ENCODE results near the gene BAZ2A. TPM values are rescaled to one million over a fixed set of nuclear protein-coding genes. Genes with fewer than 3 reads are reported as not detected.
A peak's percentile ranks its signal among the peaks of the same experiment; 100 is the strongest.

BAZ2A gene
- polyA plus RNA-seq, 2 of the 4 experiments (the other 2 are of a cell fraction): 41.7 to 59.4 TPM

DNA sequence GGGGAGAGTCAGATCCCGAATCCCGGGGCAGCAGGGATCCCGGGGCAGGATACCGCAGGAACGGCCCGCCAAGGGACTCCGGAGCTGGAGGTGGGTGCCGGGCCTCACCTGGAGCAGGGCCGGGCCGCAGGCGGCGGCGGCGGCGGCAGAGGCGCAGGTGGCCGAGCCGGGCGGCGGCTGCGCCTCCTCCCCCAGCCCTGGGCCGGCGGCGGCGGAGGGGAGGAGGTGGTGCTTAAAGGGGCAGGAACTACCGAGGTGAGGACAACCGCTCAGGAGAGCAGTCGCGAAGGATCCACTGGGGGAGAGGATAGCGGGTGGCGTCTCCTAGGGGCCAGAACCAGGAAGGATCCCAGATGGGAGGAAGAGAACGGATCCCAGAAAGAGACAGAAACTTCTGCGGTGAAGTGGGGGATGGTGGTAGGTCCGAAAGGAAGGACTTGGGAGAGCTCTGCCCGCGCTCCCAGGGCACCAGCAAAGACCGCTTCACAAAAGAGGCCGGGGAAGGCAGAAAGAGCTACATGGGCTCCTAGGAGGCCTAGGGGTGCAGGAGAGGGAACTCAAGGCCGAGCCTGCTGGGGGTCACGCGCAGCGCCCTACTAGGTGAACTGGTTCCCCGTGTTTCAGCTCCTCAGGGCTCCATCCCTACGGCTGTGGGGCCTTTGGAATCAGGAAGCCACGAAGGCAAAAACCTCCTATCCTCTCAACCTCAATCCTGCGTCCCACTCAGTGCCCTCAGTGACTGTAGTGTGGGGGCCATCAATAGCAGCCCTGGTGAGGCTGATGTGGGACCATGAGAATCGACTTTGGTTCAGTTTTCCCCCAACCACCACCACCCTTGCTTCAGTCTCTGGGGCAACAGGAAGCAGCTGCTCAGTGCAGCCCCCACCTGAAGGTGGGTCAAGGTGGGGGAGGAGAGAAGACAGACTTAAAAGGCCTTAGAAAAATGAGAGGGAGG is 5.0 kb upstream of the BAZ2A start (continued):
- TF ChIP-seq TFCP2L1 (CRISPR knock-in tag; IDR thresholded peaks at IDR 0.05) (no peak), SMC3 (IDR thresholded peaks at IDR 0.05) (peak; percentile 35; the same call in 1 of the 3 replicates), HOXB13 (CRISPR knock-in tag; IDR thresholded peaks at IDR 0.05; ENCODE audit: low read depth) (no peak), PHF8 (IDR thresholded peaks at IDR 0.05; ENCODE audit: borderline replicate concordance, low read depth) (peak; percentile 37; the same call in 1 of the 2 replicates), ZFP36 (IDR thresholded peaks at IDR 0.05; ENCODE audit: borderline replicate concordance, partially characterized antibody) (no peak), ESRRA (IDR thresholded peaks at IDR 0.05; ENCODE audit: borderline replicate concordance, low read length) (no peak), RAD21 (conservative IDR thresholded peaks at IDR 0.05 in 1 of 2, IDR thresholded peaks at IDR 0.05 in 1 of 2) (peak; percentile 35 to 51; a peak in 4 of 5 replicates), ZNF302 (CRISPR knock-in tag; IDR thresholded peaks at IDR 0.05) (no peak), TP53 (CRISPR knock-in tag; IDR thresholded peaks at IDR 0.05) (no peak)
- TF ChIP-seq, protein P1, sequence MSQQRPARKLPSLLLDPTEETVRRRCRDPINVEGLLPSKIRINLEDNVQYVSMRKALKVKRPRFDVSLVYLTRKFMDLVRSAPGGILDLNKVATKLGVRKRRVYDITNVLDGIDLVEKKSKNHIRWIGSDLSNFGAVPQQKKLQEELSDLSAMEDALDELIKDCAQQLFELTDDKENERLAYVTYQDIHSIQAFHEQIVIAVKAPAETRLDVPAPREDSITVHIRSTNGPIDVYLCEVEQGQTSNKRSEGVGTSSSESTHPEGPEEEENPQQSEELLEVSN (IDR thresholded peaks at IDR 0.05; ENCODE audit: borderline replicate concordance, low read depth): 0 out of 2 replicates have a peak, but pooled peaks have one; percentile 32

DNA sequence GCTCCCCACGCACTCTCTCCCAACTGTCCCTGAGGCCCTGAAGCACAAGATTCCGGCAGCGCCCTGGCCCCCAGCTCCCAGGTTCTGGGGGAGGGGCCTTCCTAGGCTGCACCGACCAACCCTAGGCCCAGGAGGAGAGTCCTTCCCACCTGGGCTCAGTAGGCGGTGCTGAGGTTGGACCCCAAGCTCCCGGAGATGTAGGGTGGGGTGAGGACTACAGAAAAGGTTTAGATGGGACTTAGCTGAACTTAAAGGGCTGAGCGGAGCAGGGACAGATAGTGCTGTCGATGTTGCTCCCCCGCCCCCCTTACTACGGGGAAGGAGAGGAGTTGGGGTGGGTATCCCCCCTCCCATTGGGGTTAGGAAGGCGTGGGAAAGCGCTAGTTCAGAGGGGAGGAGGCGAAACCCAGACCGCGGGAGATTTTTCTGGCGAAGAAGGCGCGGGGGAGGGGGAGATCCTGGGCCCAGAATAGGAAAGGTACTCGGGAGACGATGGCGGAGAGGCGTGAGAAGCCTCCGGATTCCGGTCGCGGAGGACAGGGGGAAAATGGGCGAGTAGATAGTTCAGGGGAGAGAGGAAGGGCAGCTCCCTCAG is 4.2 kb upstream of the BAZ2A start:
- POLR2A ChIA-PET: interaction anchor here (1.2 to 3.9 kb wide), 3 partner anchors 11 to 120 kb away, joined by 3 to 57 read pairs (median 4); partner anchors contain the start of gene PTGES3
- 4% methylated on average over 27 of the region's 27 CpGs for WGBS (ENCODE audit: missing lambda C conversion rate)
- H3K27ac ChIP-seq: peak overlapping the region; percentile 89 to 97
- DNase-seq (ENCODE audit: low read depth in 1 of 2, low spot score in 1 of 2): peak; percentile 59 to 62
- CTCF ChIA-PET: interaction anchor here (0.6 to 4.3 kb wide), 15 partner anchors 11 to 371 kb away, joined by 3 to 74 read pairs (median 8); partner anchors contain the start of gene RBMS2
- TF ChIP-seq KDM5A (IDR thresholded peaks at IDR 0.05): no peak
- TF ChIP-seq MYC (IDR thresholded peaks at IDR 0.05; ENCODE audit: borderline replicate concordance, low read length): no peak
- no peak for TF ChIP-seq BHLHE40 (IDR thresholded peaks at IDR 0.05; ENCODE audit: low read depth, low read length)
- no peak for TF ChIP-seq RFX5 (IDR thresholded peaks at IDR 0.05)
- TF ChIP-seq CHD2 (IDR thresholded peaks at IDR 0.05; ENCODE audit: low read length, partially characterized antibody): no peak
- no peak for TF ChIP-seq ZSCAN20 (CRISPR knock-in tag; IDR thresholded peaks at IDR 0.05)
- TF ChIP-seq CBX2 (IDR thresholded peaks at IDR 0.05; ENCODE audit: borderline replicate concordance, low read depth): no peak
- no peak for TF ChIP-seq HDAC2 (IDR thresholded peaks at IDR 0.05)
- TF ChIP-seq, protein P2, sequence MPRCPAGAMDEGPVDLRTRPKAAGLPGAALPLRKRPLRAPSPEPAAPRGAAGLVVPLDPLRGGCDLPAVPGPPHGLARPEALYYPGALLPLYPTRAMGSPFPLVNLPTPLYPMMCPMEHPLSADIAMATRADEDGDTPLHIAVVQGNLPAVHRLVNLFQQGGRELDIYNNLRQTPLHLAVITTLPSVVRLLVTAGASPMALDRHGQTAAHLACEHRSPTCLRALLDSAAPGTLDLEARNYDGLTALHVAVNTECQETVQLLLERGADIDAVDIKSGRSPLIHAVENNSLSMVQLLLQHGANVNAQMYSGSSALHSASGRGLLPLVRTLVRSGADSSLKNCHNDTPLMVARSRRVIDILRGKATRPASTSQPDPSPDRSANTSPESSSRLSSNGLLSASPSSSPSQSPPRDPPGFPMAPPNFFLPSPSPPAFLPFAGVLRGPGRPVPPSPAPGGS (IDR thresholded peaks at IDR 0.05): no peak
- no peak for TF ChIP-seq PHF8 (IDR thresholded peaks at IDR 0.05; ENCODE audit: borderline replicate concordance, low read depth)
- TF ChIP-seq, protein P3, sequence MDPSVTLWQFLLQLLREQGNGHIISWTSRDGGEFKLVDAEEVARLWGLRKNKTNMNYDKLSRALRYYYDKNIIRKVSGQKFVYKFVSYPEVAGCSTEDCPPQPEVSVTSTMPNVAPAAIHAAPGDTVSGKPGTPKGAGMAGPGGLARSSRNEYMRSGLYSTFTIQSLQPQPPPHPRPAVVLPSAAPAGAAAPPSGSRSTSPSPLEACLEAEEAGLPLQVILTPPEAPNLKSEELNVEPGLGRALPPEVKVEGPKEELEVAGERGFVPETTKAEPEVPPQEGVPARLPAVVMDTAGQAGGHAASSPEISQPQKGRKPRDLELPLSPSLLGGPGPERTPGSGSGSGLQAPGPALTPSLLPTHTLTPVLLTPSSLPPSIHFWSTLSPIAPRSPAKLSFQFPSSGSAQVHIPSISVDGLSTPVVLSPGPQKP (IDR thresholded peaks at IDR 0.05; ENCODE audit: low read depth, low read length): no peak
- TF ChIP-seq, protein P4, sequence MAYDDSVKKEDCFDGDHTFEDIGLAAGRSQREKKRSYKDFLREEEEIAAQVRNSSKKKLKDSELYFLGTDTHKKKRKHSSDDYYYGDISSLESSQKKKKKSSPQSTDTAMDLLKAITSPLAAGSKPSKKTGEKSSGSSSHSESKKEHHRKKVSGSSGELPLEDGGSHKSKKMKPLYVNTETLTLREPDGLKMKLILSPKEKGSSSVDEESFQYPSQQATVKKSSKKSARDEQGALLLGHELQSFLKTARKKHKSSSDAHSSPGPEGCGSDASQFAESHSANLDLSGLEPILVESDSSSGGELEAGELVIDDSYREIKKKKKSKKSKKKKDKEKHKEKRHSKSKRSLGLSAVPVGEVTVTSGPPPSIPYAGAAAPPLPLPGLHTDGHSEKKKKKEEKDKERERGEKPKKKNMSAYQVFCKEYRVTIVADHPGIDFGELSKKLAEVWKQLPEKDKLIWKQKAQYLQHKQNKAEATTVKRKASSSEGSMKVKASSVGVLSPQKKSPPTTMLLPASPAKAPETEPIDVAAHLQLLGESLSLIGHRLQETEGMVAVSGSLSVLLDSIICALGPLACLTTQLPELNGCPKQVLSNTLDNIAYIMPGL (CRISPR knock-in tag; IDR thresholded peaks at IDR 0.05; ENCODE audit: borderline replicate concordance): no peak
- TF ChIP-seq CHD4 (IDR thresholded peaks at IDR 0.05; ENCODE audit: borderline replicate concordance): no peak
- no peak for TF ChIP-seq FOSL2 (IDR thresholded peaks at IDR 0.05)
- TF ChIP-seq FOSL2 (CRISPR knock-in tag; IDR thresholded peaks at IDR 0.05): no peak
- TF ChIP-seq, protein P5, sequence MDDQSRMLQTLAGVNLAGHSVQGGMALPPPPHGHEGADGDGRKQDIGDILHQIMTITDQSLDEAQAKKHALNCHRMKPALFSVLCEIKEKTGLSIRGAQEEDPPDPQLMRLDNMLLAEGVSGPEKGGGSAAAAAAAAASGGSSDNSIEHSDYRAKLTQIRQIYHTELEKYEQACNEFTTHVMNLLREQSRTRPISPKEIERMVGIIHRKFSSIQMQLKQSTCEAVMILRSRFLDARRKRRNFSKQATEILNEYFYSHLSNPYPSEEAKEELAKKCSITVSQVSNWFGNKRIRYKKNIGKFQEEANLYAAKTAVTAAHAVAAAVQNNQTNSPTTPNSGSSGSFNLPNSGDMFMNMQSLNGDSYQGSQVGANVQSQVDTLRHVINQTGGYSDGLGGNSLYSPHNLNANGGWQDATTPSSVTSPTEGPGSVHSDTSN (IDR thresholded peaks at IDR 0.05): no peak
- H3K4me1 ChIP-seq: peaks cover 46% of the 10 kb centered on the region
- no peaks in the 10 kb centered on the region for H3K9me3 ChIP-seq
- FAIRE-seq: no peak
- H3K4me2 ChIP-seq: peak overlapping the region; percentile 97
- ATAC-seq: peak in 1 of 2 experiments; percentile 3; a peak in 4 of 6 replicates
- peak overlapping the region; percentile 80 for H3K4me3 ChIP-seq

All from A549 (cell line).